ENCODE data around the gene ARHGAP15. TPM values are rescaled to one million over a fixed set of nuclear protein-coding genes. Genes with fewer than 3 reads are reported as not detected.

Gene ARHGAP15
- total RNA-seq, 1 donor from 2014 or later: not detected

- DNase-seq: no peak
Observed at GRCh38 chr2:143354050-143354750, 225.0 kb downstream of the ARHGAP15 start.

DNA sequence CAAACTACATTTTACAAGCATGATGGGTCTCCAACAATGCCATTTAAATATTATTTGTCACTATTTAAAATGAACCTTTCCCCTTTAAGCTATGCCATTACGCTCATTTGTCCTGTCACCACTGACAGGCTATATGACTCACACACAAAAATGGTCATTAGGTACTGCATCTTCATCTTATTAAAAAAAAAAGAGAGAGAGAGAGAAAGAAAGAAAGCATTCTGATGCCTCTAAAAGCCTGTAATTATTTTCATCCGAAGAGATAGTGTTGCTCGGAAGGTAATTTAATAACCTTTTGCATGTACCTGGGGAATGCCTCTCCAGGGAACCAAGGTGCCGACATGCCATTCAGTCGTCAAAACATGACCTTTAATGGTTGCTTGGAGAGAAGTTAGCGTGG is 226.7 kb downstream of the ARHGAP15 start:
- DNase-seq: no peak

DNA sequence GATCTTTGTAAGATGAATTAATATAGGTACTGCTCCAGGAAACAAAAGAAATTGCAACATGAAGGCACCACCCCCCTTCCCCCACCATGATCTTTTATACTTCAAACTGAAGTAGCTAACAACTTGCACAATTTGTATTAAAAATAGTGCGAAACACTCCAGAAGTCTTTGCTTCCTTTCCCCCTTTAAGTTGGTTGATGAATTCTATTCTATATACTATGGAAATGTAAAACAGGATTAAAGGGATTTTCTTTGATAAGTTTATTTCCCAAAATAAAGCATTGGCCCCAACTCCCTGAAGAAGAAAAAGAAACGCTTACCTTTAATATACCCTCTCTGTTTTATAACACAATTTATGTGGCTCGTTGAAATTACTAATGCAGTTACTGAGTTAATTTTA is 227.1 kb downstream of the ARHGAP15 start:
- DNase-seq: no peak

- no peak for DNase-seq
Observed at GRCh38 chr2:143356736-143357446, 227.7 kb downstream of the ARHGAP15 start.

DNA sequence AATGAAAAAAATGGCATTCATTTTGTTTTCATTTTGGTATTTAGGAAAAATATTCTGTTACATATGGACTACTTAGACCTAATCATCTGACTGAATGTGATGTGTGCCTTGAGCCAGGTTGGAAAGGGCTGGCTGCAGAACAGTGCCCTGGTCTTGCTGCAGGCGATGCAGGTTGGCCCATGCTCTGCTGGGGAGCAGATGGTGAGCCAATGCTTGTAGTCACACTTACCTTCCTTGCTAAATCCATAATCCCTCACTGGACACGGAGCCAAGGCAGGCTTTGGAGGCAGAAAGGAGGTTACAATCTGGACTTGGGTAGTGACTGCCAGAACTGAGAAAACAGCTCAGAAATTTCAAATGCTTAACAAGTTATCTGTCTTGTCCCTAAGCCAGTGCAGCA is 228.7 kb downstream of the ARHGAP15 start:
- DNase-seq: no peak

DNA sequence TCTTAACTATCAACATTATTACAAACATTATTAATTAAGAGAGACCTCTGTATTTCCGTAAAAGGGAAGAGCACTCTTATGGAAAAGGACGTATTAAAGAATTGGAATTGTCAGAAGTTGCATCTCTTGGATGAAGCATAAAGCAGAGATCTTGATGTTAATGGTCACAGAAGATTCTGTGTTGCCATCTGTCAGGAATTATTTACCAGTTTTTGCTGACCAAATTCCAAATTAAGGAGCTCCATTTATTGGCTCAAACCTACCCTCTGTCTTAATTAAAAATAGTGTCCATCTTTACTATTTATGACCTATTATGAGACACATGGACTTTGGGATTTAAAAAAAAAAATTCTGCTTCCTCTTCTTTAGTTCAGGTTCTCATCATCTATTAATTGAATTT is 232.1 kb downstream of the ARHGAP15 start:
- no peak for DNase-seq

DNA sequence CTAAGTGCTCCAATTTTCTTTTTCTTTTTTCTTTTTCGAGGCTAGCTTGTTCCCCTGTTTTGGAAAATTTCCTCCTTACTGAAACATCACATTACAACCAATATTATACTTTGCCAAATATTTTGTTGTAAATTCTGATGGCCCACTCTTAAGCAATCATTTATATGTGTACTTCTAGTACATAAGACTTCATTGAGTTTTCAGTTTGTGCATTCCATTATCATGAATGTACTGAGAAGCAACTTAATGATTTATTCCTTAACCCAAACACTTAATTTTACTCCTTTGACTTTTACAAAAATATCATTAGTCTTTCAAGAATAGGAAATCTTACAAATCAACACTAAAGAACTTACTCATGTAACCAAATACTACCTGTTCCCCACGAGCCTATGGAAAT is 242.4 kb downstream of the ARHGAP15 start:
- no peak for DNase-seq

DNA sequence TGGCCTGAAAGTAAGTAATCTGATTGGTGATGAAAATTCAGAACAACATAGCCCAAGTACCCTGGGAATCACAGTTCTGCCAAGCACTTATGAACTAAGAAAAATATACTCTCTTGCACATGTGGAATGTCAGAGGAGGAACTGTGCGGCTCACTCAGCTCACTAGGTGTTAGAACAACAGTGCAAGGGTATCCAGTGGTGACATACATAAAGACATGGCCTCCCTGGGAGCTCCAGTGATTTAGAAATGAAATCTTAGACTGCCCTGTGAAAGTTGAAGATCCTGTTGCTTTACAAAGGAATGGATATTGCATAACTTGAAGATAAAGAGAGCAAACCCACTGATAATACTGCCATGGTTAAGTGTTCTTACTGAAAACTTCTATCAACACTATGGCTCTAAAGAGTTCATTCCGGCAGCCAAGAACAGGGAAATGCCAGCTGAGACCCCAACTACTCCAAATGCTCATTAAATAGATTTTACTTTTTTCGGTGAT is 246.2 kb downstream of the ARHGAP15 start:
- no peak for DNase-seq

DNA sequence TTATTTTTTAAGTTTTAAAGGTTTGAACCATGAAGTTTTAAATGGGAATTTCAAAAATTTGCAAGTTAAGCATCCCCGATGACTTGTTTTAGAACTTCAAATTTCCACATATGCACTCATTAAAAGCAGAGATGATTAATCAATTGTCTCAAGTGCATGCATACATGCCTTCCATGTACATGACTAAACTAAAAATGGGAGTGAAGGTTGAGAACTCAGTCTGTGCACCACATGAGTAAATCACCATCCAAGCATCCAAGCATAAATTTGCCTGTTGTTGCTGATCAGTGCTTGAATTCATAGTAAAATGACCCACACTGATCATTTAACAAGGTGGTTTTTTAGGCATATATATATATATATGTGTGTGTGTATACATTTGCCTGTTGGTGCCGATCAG is 249.8 kb downstream of the ARHGAP15 start:
- no peak for DNase-seq

GRCh38 chr2:143379955-143380354 is 250.7 kb downstream of the ARHGAP15 start:
- no peak for DNase-seq

- DNase-seq: no peak
Observed at GRCh38 chr2:143382573-143382972, 253.4 kb downstream of the ARHGAP15 start.

GRCh38 chr2:143383016-143383415 is 253.8 kb downstream of the ARHGAP15 start:
- no peak for DNase-seq

DNA sequence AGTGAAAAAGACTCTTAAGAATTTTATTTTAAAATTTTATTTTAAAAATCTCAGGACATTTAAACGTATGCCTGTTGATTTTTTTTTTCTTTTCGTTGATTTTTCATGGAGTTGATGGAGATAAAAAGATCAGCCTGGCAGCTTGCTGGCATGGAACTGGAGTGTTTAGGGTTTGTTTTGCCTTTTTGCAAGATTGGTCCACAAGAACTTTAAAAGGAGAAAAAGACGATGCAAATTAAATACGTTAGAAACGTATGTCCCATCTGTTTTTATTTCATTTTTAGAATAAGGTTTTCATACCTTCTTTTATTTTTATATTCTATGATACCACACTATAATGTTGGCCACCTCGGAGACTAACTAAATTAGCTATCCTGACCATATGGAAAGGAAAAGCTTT is 254.9 kb downstream of the ARHGAP15 start:
- DNase-seq: no peak

DNA sequence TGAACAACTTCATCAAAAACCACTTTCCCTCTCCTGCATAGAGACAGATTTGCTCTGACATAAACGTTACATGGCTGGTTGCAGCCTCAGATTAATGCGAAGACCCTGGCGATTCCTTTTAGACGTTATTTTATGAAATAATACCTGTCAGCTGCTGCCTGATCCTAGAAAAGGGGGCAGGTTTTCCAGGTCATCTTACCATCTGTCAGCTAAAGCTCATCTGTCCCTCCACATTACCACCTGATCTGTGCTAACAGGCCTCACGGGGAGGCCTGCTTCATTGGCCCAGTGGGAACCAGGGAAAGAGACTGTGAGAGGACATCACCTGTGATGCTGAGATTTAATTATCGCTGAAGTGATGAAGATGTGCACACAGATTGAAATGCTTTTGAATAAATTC is 261.0 kb downstream of the ARHGAP15 start:
- DNase-seq: no peak

DNA sequence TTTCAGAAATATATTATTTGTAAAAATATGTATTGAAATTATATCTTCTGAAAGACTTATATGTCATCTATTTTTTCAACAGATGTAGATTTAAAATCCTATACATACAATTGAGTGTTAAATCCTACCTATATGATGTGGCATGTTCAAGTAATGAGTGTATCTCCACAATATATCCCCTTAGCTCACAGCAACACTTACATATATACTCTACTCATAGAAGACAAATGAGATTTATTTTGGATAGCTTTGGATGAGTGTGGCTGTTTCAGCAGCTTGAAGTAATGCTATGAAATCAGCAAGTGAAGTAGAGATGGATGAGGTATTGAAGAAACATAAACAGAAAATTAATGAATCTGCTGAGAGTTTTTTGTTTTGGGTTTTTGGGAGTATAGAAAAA is 263.1 kb downstream of the ARHGAP15 start:
- no peak for DNase-seq

- no peak for DNase-seq
Observed at GRCh38 chr2:143394062-143394461, 264.8 kb downstream of the ARHGAP15 start.

DNA sequence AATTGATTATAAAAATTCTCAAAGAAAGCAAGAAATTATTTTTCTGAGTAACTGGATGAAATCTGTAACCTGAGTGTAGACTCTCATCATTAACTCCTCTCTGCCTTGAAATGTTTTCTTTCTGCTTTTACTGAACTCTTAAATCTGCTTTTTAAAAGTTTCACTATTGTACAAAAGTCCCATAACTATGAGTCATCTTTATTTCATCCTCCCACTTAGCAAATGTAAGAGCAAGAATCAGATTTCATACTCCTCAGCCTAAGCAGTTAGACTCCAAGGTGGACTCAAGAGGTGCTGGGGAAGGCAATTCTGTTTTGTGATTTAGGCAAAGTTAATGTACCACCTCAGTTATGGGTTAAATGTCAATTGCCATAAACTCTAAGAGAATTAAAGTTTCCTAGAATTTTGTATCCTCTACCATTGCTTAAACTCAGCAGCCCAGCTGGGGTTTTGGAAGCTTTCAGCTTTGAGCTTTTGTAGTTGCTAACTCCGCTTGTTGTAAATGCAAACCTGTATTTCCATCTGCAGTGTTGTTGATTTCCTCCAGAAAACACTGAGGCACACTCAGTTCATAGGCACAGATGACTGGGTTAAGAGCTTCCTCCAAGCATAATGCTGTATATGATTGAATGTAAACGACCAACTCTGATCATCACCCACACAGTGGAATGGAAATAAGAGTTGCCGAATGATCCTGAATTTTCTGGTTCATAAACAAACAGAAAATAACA is 268.8 kb downstream of the ARHGAP15 start:
- DNase-seq: no peak

DNA sequence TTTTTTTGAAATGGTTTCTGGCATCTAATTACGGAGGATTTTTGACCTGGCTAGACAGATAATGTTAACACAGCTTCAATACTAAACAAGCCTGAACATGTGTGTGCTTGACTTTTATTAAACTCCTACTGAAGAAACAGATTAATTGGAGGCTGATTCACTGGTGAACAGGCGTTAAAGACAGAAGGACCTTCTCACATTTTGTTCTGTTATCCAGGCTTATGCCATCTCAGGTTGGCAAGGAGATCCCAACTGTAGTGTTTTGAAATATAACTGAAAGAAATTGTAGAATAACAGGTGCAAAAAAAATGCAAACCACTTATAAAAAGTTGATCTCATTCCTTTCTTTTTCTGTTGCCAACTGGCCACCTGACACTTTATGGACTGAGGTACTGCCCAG is 269.6 kb downstream of the ARHGAP15 start:
- no peak for DNase-seq

GRCh38 chr2:143399631-143400069 is 270.4 kb downstream of the ARHGAP15 start:
- DNase-seq: no peak

GRCh38 chr2:143401861-143402260 is 272.6 kb downstream of the ARHGAP15 start:
- no peak for DNase-seq

- no peak for DNase-seq
Observed at GRCh38 chr2:143402451-143402850, 273.2 kb downstream of the ARHGAP15 start.

GRCh38 chr2:143410082-143410897 is 281.1 kb downstream of the ARHGAP15 start:
- no peak for DNase-seq

- no peak for DNase-seq
Observed at GRCh38 chr2:143415571-143415970, 286.4 kb downstream of the ARHGAP15 start.

Measured in dermis blood vessel endothelial cell (primary cell).